Erythroblast (primary cell): ENCODE results near the gene MYO6.

Experiments used
- GATA1 ChIP-seq: IDR thresholded peaks from 2 replicates; pipeline ENCODE4 v1.6.1; 2011; ENCODE audit warnings: low read depth, mild to moderate bottlenecking, control low read depth, low read length, moderate library complexity
- POLR2A ChIP-seq: IDR thresholded peaks from 2 replicates; pipeline ENCODE4 v1.6.1; 2011; ENCODE audit warnings: mild to moderate bottlenecking, low read length

- no peak for TF ChIP-seq POLR2A
- TF ChIP-seq GATA1: no peak
These were observed 46.1 kb downstream of the MYO6 start for GRCh38 chr6:75794954-75795739.
